Measurements from ENCODE around the gene EMILIN3.
A peak's percentile ranks its signal among the peaks of the same experiment; 100 is the strongest.
"Not testable (repeated sequence)": the region's sequence is repeated elsewhere in the genome, so short reads cannot be mapped to it uniquely, and the experiment has no call there.

The EMILIN3 gene

GRCh38 chr20:41318271-41318649 lies 48.4 kb downstream of the EMILIN3 start:
- Histone ChIP-seq H3K27me3 (ENCODE audit: control insufficient read depth, insufficient read depth, low read length) (no peaks in the 10 kb centered on the region), H3K9ac (ENCODE audit: low read depth, low read length) (peak overlapping the region; percentile 97), H3K4me1 (ENCODE audit: control insufficient read depth, insufficient read depth, low read length) (peaks cover 54% of the 10 kb centered on the region), H3K9me3 (replicated peaks; ENCODE audit: low read length) (no peaks in the 10 kb centered on the region), H3K4me3 (ENCODE audit: low read length) (peak overlapping the region; percentile 83), H3K36me3 (ENCODE audit: insufficient read depth, low read length) (no peaks in the 10 kb centered on the region), H3K4me2 (ENCODE audit: low read length) (peak overlapping the region; percentile 94)

- H3K9ac ChIP-seq (ENCODE audit: low read depth, low read length) = peak within 1 kb of the TSS; percentile 97
- peaks cover 54% of the 10 kb centered on the region for H3K4me1 ChIP-seq (ENCODE audit: control insufficient read depth, insufficient read depth, low read length)
- peaks cover under 1% of the 10 kb centered on the region for H3K36me3 ChIP-seq (ENCODE audit: insufficient read depth, low read length)
- H3K4me3 ChIP-seq (ENCODE audit: low read length) = peak within 1 kb of the TSS; percentile 83
- H3K4me2 ChIP-seq (ENCODE audit: low read length) = peak within 1 kb of the TSS; percentile 94
- no peaks in the 10 kb centered on the region for H3K9me3 ChIP-seq (replicated peaks; ENCODE audit: low read length)
- H3K27me3 ChIP-seq (ENCODE audit: control insufficient read depth, insufficient read depth, low read length) = no peaks in the 10 kb centered on the region
These were observed 48.9 kb downstream of the EMILIN3 start, which contains the start of gene ZHX3 for GRCh38 chr20:41317546-41318270. TSS of gene ZHX3 (minus strand) at chr20:41317731. CDS start at chr20:41204916, 112,815 bp downstream.

GRCh38 chr20:41316602-41317545 lies 49.7 kb downstream of the EMILIN3 start:
- H3K36me3 ChIP-seq (ENCODE audit: insufficient read depth, low read length) = peaks cover 9% of the 10 kb centered on the region
- H3K27me3 ChIP-seq (ENCODE audit: control insufficient read depth, insufficient read depth, low read length) = no peaks in the 10 kb centered on the region
- H3K9me3 ChIP-seq (replicated peaks; ENCODE audit: low read length) = no peaks in the 10 kb centered on the region
- peak overlapping the region; percentile 94 for H3K4me2 ChIP-seq (ENCODE audit: low read length)
- peak overlapping the region; percentile 83 for H3K4me3 ChIP-seq (ENCODE audit: low read length)
- H3K9ac ChIP-seq (ENCODE audit: low read depth, low read length) = peak overlapping the region; percentile 97
- peaks cover 50% of the 10 kb centered on the region for H3K4me1 ChIP-seq (ENCODE audit: control insufficient read depth, insufficient read depth, low read length)

GRCh38 chr20:41316051-41316450 lies 50.6 kb downstream of the EMILIN3 start:
- Histone ChIP-seq H3K9ac (ENCODE audit: low read depth, low read length) (peak overlapping the region; percentile 97), H3K4me1 (ENCODE audit: control insufficient read depth, insufficient read depth, low read length) (peaks cover 47% of the 10 kb centered on the region), H3K27me3 (ENCODE audit: control insufficient read depth, insufficient read depth, low read length) (no peaks in the 10 kb centered on the region), H3K9me3 (replicated peaks; ENCODE audit: low read length) (no peaks in the 10 kb centered on the region), H3K4me3 (ENCODE audit: low read length) (peak overlapping the region; percentile 83), H3K36me3 (ENCODE audit: insufficient read depth, low read length) (peaks cover 15% of the 10 kb centered on the region), H3K4me2 (ENCODE audit: low read length) (peak overlapping the region; percentile 94)

- H3K9ac ChIP-seq (ENCODE audit: low read depth, low read length) = peak overlapping the region; percentile 97
- H3K4me1 ChIP-seq (ENCODE audit: control insufficient read depth, insufficient read depth, low read length) = peaks cover 45% of the 10 kb centered on the region
- no peaks in the 10 kb centered on the region for H3K9me3 ChIP-seq (replicated peaks; ENCODE audit: low read length)
- H3K4me3 ChIP-seq (ENCODE audit: low read length) = peak overlapping the region; percentile 46
- peaks cover 15% of the 10 kb centered on the region for H3K36me3 ChIP-seq (ENCODE audit: insufficient read depth, low read length)
- H3K27me3 ChIP-seq (ENCODE audit: control insufficient read depth, insufficient read depth, low read length) = no peaks in the 10 kb centered on the region
- peak overlapping the region; percentile 94 for H3K4me2 ChIP-seq (ENCODE audit: low read length)
These were observed 52.2 kb downstream of the EMILIN3 start for GRCh38 chr20:41314386-41314785.

- H3K4me3 ChIP-seq (ENCODE audit: low read length); H3K9ac ChIP-seq (ENCODE audit: low read depth, low read length); H3K9me3 ChIP-seq (replicated peaks; ENCODE audit: low read length); H3K27me3 ChIP-seq (ENCODE audit: control insufficient read depth, insufficient read depth, low read length); H3K4me2 ChIP-seq (ENCODE audit: low read length): not testable (repeated sequence)
- peaks cover 54% of the 10 kb centered on the region for H3K4me1 ChIP-seq (ENCODE audit: control insufficient read depth, insufficient read depth, low read length)
- H3K36me3 ChIP-seq (ENCODE audit: insufficient read depth, low read length) = peaks cover 15% of the 10 kb centered on the region
These were observed 54.6 kb downstream of the EMILIN3 start for GRCh38 chr20:41312009-41312408.

All from skeletal muscle satellite cell (primary cell).